HG03469 (cell line): ENCODE data around the gene AFTPH.

Experiments used
- ATAC-seq: cut with Tn5 transposase; IDR thresholded peaks from one replicate; pipeline ENCODE4 v1.9.1; 2021; ENCODE audit warnings: mild to moderate bottlenecking, moderate library complexity, moderate number of reproducible peaks; ENCODE audit not compliant: unreplicated experiment

AFTPH gene

GRCh38 chr2:64537991-64538390 lies 13.9 kb downstream of the AFTPH start:
- ATAC-seq: no peak

- ATAC-seq: no peak
Measured at GRCh38 chr2:64538764-64539433, 14.8 kb downstream of the AFTPH start.

DNA sequence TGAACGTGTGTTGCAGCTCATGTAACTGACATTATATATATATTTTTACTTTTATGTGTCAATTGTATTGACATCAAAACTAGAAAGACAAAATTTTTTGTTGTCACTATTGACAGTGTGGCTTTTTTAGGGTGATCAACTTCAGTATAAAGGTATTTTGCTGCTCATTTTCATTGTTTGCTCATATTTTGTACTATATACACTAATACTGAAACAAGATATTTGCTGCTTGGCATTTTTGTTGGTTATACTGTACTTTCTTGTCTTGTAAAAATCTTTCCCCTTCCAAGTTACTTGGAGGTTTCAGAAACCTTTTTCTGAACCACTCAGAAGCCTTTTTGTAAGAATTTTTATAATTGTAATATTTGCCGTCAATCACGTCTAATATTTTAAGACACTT lies 16.5 kb downstream of the AFTPH start:
- ATAC-seq: no peak

GRCh38 chr2:64541547-64541946 lies 17.4 kb downstream of the AFTPH start:
- no peak for ATAC-seq

DNA sequence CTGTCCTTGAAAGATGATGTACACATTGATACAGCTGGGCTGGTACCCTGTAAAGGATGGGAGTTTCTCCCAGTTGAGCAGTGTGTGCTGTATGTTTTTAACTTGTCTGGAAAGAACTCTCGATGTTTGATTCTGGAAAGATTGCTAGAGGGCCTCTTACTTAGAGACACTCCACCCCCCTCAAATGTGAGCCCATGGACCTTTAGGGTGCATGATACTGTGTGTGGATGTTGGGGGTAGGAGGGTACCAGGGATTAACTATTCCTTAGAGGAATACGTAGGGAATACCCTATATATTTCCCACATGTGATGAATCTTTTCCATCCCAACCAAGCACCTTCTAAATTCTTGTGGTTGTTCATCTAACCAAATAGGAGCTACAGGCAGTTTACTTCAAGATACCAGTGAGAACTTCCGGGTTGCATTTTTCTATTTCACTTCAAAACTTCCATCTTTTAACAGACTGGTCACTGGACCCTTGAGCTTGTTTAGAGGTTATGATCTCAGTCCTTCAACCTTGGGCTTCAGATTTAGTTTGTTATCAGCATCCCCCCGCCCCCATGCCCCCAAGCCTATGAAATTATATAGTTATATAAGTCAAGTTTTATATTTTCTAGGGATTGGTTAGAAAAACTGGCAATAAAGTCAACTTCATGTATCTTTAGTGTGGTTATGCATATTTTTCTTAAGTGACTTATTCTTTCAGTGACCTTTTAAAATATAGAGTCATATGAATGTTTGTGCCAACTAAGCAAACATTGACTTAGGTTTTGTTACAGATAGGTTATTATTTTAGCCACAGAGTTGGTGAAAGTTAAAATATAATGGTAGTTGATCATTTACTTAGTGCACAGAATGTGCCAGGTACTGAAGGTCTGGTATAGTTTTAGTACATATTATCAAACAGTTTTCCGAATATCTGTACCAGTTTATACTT lies 18.2 kb downstream of the AFTPH start:
- no peak for ATAC-seq

DNA sequence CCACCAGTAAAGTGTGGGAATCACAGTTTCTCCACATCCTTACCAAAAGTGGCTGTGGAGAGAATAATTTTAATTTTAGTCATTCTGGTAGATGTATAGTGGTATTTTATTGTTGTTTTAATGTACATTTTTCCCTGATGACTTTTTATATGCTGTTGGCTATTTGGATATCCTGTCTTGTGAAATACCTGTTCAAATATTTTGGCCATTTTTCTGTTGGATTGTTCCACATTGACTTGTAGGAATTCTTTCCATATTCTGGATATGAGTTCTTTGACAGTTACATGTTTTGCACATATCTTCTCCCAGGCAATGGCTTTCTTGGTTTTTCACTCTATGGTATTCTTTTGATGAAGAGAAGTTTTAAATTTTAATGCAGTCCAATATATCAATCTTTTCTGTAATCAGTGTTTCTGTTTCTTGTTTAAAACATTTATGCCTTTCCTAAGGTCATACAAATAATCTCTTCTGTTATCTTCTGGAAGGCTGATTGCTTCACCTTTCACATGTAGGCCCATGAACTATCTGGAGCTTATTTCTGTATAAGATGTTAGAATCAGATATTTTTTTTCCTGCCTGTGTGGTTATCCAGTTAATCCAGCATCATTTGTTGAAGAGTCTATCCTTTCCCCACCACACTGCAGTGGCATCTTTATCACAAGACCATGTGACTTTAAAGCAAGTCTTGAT lies 19.0 kb downstream of the AFTPH start:
- ATAC-seq: no peak

DNA sequence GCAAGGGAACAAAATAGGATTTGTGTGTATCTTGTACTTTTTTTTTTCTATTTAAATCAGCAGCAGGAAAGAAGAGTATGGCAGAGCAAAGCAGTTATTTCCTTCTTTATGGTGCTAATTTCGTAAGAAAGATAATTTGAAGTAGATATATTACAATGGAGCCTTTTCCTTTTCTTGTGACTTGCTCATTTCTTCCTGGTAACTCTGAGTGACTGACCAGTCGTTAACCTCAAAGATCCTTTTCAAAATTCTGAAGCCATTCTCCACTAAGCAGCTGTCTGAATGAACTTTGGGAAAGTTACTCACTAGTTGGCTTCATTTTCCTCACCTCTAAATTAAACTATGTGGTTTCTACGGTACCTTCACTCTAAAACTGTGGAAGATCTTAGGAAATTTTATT lies 24.6 kb downstream of the AFTPH start:
- no peak for ATAC-seq

- no peak for ATAC-seq
Measured at GRCh38 chr2:64550042-64550441, 25.9 kb downstream of the AFTPH start.

DNA sequence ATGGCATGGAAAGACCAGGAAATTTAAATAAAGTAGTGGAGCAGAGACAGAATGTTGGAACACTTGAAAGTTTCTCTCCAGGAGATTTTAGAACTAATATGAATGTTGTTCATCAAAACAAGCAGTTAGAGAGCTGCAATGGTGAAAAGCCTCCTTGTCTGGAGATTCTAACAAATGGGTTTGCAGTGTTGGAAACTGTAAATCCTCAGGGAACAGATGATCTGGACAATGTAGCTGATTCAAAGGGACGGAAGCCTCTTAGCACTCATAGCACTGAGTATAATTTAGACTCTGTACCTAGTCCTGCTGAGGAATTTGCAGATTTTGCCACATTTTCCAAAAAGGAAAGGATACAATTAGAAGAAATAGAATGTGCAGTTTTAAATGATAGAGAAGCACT lies 27.7 kb downstream of the AFTPH start:
- ATAC-seq: no peak

DNA sequence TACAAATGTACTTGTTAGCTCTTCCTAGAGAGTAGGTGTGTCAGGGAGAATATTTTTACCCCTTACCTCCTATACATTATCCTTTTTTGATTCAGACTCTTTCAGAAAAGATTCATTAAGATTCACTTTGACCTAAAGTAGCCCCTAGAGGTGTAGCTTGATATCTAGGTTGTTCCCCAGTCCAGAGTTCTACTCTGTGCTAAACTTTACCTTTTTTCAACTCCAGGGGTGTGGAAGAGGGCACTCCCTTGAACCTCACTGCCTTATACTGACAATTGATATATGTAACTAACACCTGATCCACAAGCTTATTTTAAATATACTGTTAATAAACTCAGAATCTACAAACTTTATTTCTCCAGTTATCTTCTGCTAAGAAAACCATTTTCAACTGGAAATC lies 30.0 kb downstream of the AFTPH start:
- ATAC-seq: no peak

GRCh38 chr2:64558445-64559081 lies 34.4 kb downstream of the AFTPH start:
- ATAC-seq: no peak

DNA sequence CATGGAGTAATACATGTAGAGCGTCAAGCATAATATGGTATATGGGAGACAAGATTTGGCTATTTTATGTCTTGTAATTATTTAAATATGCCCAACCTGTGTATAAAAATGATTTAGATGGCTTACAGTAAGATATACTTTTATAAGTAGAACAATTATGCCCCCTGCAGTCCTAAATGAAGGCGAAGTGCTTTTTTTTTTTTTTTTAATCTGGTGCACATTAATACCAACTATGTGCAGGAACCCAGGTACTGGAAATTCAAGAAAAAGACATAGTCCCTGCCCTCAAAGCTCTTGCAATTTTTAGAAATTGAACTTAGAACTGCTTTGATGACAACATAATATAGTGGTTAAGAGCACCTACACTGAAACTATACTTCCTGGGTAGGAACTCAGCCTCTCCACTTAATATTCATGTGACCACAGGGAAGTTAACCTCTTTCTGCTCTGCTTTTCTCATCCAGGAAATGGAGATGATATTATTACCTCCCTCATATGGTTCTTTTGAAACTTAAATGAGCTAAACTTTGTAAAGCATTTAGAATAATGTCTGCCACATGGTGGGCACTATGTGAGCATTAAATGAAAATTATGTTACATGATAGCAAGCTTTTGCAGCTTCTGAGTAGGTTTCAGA lies 38.1 kb downstream of the AFTPH start:
- ATAC-seq: no peak

DNA sequence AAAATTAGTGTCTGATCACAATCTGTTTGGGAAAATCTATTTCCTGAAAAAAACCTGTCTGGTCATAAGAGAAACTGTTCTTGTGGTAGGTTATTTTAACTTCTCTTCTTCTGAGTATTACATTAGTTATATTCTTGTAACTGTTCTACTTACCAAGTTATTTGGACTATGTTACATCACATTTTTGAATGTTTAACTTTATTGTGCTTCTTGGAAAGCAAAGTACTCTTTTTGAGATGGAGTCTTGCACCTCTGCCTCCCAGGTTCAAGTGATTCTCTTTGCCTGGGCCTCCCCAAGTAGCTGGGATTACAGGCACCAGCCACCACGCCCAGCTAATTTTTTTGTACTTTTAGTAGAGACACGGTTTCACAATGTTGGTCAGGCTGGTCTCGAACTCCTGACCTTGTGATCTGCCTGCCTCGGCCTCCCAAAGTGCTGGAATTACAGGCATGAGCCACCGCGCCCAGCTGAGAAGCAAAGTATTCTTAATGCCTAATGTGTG lies 39.4 kb downstream of the AFTPH start:
- no peak for ATAC-seq

- ATAC-seq: no peak
Measured at GRCh38 chr2:64565949-64566710, 42.0 kb downstream of the AFTPH start.

DNA sequence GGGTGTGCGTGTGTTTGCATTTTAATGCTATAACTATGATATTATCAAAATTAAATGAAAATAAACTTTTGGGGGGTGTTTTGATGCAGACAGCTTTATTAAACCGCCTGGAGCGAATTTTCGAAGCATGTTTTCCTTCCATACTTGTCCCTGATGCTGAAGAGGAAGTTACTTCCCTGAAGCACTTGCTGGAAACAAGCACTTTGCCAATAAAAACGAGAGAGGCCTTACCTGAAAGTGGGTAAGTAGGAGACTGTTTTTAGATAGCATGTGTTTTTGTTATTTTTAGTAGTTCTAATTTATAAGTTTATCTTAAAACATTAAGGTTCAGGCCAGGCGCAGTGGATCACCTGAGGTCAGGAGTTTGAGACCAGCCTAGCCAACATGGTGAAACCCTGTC lies 43.3 kb downstream of the AFTPH start:
- ATAC-seq: no peak

GRCh38 chr2:64568836-64569235 lies 44.7 kb downstream of the AFTPH start:
- no peak for ATAC-seq

DNA sequence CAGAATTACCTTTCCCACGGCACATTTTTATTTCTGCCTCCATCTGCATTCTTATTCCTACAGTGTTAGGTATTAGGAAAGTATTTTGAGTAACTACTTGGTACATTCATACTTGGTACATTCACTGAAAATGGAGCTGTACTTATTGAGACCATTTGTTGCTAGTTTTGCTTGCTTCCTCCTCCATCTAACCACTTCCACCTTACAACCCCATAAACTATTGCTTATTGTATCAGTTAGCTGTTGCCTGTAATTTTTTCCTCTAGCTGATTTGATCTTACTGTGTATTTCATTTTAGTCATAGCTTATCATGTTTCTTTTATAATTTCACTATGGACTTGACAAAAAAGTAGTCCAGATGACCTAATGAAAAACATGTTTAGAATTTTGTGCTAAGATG lies 50.7 kb downstream of the AFTPH start:
- no peak for ATAC-seq

GRCh38 chr2:64581018-64581417 lies 56.9 kb downstream of the AFTPH start:
- no peak for ATAC-seq

DNA sequence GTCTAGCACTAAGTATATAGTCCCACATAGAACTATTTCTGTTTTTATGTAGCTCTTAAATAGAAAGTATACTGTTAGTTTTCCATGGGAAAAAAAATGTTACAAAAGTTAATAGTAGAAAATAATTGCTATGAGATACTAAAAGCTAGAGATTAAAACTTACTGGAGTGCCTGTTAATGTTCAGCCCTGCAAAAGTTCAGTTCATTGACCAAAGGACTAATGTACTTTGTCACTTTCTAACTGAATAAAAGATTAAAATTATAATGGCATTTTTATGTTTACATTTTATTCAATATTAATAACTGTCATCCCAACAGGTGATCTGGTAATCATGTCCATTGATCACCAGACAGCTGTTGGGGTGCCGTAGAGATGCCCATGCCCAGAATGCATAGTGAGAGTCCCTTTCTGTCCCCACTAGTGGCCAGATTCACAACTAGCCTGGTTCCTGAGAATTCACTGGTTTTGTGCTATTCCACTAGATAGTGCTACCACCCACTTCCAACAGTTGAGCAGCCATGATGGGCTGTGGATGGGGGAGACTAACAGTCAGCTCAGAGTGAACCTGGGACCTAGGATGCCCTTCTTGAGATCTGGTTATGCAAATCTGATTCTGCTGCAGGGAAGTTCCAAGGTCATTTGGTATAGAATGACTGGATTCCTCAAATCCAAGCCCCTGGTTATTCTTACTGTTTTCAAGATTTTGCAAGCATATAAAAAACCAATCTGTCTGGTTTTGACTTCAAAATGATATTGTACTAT lies 57.8 kb downstream of the AFTPH start:
- no peak for ATAC-seq
